Measurements from ENCODE around the gene RAB11FIP3. TPM values are rescaled to one million over a fixed set of nuclear protein-coding genes. Genes with fewer than 3 reads are reported as not detected.

RAB11FIP3 gene
- polyA plus RNA-seq, 1 donor = 127 TPM

DNA sequence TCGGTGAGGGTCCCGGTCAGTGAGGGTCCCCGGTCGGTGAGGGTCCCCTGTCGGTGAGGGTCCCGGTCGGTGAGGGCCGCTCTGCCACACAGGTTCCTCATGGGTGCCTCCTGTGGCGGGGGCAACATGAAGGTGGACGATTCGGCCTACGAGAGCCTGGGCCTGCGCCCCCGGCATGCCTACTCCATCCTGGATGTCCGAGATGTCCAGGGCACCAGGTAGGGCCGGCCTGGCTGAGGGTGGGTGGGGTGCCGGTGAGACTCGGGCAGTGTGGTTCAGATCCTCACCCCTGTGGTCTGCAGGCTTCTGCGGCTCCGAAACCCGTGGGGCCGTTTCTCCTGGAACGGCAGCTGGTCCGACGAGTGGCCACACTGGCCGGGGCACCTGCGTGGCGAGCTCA is 125.8 kb downstream of the RAB11FIP3 start:
- no peak for DNase-seq

DNA sequence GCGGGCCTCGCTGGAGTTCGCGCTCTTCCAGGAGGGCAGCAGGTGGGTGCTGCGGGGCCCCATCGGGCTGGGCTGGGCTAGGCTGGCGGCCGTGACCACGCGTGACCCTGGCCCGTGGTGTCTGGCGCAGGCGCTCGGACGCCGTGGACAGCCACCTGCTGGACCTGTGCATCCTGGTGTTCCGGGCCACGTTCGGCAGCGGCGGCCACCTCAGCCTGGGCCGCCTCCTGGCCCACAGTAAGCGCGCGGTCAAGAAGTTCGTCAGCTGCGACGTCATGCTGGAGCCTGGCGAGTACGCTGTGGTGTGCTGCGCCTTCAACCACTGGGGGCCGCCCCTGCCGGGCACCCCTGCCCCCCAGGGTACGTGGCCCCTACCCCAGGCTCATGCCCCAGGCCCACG is 126.7 kb downstream of the RAB11FIP3 start:
- DNase-seq = no peak

DNA sequence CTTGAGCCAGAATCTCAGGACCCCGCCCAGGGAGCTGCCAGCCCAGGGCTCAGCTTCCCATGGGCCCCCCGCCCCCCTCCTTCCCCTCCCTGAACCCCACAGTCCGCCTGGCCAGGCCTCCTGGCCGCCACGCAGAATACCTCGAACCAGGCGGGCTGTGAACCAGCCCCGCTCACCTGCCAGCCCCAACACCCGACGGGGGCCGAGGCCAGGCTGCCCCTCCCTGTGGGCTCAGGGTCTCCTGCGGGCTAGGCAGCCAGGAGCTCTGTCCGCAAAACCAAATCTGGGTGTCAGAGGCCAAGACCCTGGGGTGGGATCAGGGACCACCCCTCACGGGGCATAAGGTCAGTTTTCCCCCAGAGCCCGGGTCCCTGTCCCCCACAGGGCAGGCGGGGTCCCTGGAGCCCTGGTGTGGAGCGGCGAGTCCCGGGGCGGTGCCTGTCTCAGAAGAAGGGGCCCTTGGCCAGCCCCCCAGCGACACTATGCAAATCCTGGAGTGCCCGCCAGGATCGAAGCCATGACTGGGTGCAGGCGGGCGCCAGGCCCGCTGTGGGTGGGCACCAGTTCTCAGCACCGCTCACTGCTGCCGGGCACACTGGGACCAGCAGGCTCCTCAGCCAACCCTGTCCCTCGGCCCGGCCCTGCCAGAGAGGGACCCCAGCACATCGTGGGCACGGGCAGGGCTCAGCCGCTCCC is 128.3 kb downstream of the RAB11FIP3 start:
- DNase-seq = no peak

DNA sequence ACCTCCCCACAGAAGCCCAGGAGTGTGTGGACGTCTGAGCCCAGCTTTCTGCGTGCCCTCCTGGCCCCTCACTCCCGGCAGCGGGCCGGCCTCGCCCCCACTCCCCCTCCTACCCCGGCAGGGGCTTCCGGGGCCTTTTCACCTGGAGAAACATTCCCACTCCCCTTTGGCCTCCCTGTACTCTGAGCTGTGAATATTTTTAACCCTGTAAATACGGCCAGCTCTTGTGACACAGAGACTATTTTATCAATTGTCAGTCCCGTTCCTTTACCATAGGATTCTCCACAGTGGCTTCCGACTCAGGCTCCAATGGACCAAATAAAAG is 128.8 kb downstream of the RAB11FIP3 start:
- DNase-seq = no peak

DNA sequence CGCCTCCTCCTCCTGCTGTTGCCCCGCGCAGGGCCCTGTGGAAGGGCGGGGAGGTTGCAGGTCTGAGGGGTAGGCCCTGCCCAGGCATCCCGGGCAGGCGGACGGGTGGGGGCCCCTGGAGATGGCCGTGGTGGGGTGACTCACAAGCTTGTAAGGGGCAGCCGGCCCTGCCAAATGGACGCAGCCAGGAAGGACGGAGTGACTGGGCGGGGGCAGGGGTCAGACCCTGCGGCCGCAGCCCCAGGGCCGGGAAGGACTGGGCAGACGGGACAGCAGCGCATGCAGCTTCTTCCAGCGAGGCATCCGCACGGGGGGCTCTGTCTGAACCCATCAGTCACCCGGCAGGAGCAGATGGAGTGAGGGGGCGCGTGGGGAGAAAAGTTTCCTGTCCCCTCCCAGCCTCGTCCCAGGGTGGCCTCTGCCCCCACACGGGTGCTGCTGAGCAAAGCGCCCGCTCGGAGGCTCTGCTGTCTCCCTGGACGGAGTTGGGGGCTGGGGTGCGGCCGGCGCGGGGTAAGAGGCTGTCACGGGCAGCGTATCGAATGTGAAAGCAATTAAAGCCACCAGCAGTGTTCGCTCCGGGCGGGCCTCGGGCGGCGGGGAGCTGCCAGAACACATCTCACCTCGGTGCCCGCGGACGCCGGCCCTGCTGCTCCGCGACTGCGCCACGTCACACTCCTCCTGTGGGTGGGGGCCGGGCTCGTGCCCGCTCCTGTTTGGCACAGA is 129.4 kb downstream of the RAB11FIP3 start:
- DNase-seq = no peak

DNA sequence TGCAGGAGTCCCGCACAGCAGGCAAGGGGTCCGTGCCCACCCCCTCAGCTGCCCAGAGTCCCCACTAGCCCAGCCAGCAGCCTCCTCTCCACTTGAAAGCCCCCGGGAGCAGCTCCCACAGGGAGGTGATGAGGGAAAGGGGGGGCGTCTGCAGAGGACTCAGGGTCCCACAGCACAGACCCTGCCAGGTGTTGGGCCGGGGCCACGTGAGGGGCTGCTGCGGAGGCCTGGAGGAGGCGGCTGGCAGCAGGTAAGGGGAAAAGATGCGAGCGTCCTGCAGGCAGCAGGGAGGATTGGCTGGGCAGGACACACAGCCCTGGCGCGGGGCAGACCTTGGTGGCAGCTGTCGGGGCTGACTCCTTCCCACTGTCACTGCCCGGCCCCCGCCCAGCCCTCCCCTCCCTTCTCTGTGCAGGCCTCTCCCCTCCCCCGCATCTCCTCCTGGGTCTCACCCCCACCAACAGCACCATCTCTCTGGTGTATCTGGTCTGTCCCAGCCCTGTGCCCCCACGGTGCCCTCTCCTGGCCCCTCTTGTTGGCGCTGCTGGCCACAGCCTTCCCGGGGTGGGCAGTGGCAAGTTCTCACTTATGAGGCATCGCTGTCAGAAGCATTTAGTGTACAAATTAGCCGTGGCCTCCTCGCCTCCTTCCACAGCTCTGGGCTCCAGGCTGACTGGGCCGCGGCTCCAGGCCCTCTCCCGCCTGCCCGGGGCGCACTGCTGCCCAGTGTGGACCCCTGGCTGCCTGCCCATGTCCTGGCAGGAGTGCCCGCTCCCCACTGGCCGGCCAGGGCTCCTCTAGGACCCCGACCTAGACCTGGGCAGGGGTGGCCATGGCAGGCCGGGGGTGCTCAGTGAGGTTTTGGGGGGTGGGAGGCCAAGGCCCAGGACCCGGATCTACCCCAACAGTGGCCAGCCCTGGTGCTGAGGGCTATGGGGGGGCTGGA is 130.4 kb downstream of the RAB11FIP3 start:
- no peak for DNase-seq

DNA sequence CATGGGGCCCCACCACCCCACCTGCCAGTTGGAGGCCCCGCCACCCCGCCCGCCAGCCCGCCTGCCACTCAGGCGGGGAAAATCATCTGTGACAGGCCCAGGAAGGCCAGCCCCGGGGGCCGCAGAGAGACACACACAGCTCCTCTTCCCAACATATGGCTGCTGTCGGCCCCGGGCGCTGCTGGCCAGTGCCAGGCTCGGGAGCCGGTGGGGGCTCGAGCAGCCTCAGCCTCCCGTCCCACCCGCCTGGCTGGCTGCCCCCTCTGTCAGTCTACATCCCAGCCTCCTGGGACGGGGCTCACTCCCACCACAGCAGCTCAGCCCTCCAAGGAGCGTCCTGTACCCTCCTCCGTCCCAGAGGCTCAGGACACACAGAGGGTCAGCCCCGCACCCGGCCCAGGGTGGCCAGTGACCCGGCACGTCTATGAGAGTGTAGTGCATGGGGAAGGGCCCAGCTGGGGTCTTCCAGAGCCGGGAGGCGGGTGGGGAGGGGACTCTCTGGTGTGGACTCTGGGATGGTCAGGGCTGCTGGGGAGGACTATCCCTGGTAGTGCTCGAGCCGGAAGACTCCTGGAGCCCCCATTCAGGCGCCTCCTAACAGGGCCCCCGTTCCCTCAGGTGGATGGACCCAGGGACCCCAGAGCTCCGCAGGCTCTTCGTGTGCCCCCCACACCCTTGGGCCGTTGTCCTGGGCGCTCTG is 131.2 kb downstream of the RAB11FIP3 start:
- no peak for DNase-seq

DNA sequence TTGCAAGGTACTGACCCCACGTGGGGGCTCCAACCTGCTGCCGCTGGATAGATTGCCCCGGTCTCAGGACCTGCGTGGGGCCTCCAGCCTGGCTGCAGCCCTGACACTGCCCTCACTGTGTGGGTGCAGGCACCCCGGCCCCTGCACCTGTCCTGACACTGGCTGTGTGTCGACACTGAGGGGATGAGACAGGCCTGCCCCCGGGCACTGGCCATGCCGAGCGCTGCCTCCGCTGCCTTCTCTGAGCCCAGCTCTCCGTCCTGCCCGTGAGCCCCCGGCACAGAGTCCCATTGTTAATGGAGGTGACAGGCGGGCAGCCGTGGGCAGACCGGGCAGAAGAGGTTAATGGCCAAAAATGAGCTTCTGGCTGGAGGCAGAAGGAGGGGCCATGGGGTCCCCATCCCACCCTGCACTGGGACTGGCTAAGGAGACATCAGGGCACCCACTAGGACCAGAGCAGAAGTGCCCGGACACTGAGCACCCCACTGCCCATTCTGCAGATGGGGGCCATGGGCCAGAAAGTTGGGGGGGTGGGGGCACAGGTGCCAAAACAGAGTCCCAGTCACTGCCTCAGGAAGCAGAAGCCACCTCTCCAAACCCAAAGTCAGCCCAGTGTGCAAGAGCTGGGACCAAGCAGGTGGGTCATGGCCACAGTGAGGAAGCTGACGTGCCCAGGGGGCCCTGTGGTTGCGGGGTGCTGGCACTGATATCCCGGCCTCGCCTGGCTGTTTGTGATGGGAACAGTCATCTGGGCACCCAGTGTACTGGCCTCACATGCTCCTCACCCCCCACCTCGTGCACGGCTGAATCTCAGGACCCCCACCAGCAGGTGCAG is 132.2 kb downstream of the RAB11FIP3 start:
- DNase-seq = no peak

DNA sequence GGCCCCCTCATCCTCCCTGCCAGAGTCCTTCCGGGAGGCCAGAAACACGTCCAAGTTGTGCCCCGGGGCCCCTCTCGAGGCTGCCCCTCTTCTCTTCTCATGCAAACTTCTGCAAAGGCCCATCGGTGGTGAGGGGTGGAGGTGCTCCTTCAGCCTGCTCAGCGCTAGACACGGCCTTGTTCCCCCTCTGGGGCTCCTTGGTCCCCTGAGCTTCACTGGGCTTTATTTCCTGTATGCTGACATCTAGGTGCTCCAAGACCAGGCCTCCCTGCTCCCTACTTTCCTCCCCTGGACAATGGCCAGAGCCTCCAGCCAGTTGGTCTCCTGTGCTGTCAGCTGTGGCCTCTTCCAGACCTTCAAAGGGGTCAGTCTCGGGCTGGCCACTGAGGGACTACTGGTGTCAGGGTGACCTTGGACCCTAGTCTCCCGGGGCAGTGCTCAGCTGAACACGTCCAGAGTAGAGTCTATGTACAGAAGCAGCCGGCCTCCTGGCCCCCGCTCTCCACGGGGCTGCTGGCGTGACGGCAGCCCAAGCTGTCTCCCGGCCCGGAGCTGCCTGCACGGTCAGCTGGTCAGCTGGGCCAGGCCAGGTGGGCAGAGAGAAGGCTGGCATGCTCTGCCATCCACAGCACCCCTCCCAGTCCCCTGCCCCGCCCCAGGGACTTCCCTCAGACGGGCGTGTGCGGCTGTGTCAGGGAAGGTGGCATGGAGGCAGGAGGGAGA is 133.0 kb downstream of the RAB11FIP3 start:
- DNase-seq = no peak

DNA sequence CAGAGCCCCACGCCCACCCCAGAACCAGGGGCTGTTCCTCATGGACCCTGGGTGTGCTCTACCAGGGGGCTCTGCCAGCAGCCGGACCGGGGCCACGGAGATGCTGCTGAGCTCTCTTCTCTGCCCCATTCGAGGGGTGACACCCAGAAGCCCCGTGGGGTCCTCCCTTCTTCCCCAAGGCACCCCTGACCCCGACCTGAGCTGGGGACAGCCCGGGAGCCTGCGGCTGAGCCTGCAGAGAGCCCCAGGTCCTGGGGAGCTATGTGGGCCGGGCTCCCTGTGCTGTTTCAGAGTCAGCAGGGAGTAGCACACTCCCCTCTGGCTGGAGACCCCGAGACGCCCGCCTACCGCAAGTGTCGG is 133.6 kb downstream of the RAB11FIP3 start:
- no peak for DNase-seq

DNA sequence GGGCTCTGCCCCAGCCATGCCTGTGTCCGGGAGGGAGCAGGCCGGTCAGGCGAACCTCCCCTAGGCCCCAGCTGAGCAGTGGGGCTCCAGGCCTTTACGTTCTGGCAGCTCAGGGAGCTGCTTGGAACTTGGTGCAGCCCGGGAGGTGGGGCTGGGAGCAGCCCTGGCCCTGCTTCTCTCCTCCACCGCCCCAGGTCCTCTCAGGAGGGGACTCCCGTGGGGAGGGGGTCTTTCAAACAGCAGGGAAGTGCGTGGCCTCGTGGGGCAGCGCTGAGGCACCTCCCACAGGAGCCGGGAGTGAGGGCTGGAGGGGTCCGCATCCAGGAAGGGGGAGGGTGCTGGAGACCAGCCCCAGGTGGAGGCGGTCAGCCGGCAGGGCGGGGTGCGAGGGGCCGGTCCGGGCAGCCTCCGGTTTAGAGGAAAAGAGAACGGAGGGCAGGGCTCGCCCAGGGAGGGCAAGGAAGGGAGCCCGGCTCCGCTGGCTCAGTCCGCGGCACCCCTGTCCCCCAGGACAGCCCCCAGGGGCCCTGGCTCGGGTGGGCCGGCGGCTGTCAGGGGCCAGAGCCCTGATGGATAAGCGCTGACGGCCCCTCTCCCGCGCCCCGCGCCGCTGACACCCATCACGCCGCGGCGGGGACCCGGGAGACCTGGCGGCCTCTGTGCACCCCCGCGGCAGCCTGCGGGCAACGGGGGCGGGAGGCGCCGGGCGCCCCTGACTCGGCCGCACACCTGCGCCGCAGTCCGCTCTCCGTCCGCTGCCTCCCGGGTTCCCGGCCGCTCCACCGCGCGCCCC is 134.2 kb downstream of the RAB11FIP3 start:
- no peak for DNase-seq

DNA sequence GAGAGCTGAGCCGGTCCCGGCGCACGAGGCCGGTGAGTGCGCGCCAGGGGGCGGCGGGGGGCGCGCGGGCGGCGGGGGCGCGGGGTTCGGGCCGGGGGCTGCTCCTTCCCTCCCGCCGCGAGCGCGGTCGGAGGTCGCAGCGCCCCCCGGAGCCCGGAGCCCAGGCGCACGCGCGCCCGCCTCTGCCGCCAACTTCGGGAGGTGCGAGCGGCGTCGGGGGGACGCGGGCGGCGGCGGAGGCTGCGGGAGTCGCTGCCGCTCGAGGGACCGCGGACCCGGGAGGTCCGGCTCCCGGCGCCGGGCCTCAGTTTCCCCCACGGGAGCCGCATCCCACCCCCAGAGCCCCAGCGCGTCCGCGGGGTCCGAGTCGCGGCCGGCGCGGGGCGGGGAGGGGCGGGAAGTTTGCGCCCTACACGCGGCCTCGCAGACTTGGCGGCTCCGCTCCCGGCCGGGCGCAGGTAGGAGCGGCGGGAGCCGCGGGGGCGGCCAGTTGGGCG is 134.8 kb downstream of the RAB11FIP3 start, which contains the start of gene PRR35:
PRR35 (plus strand) TSS at position 191 of the 497 bp plus-strand sequence. CDS start 2,901 bp downstream, outside the sequence.
- DNase-seq = no peak

DNA sequence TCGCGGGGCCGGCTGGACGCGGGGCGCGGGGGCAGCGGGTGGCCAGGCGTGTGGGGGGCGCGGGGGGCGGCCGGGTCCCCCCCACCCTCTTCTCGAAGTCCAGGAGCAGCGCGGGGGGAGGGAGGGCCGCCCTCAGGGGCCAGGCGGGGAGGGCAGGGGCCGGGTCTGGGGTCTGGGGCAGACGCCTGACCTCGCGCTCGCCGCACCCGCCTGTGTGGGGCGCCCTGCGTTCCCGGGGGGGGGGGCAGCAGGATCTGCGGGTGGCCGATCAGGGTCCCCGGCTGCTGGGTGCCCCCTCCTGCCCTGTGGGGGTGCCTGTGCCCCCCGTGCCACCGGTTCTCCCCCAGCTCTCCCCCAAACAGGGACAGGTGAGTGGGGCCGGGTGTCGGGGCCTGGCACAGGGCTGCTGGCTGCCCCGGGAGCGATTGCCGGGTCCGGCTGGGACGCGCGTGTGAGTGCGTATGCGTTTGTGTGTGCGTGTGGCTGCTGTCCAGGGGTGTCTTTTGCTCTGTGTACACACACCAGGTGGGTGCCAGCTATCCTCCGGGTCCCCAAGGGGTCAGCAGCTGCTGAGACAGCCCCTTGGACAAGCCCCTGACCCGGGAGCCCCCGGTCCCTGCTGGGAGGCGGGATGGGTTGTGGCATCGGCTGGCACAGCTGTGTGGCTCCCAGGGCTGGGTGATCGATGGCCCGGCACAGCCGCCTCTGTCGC is 135.4 kb downstream of the RAB11FIP3 start:
- no peak for DNase-seq

DNA sequence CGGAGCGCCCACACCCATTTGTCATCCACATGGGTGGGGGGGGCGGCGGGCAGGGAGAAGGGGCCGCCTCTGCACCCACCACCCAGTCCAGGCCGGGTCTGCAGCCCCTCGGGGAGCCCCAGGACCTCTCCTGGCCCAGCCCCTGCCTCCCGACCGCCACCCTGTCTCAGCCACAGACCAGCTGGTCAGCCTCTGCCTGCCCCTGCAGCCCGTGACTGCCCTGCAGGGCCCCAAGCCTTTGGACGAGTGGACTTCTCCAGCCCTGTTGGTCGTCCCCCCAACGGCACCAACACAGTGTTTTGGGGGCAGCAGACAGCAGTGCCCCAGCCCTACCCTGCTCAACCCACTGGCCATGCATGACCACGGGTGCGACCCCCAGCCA is 136.0 kb downstream of the RAB11FIP3 start:
- DNase-seq = no peak

DNA sequence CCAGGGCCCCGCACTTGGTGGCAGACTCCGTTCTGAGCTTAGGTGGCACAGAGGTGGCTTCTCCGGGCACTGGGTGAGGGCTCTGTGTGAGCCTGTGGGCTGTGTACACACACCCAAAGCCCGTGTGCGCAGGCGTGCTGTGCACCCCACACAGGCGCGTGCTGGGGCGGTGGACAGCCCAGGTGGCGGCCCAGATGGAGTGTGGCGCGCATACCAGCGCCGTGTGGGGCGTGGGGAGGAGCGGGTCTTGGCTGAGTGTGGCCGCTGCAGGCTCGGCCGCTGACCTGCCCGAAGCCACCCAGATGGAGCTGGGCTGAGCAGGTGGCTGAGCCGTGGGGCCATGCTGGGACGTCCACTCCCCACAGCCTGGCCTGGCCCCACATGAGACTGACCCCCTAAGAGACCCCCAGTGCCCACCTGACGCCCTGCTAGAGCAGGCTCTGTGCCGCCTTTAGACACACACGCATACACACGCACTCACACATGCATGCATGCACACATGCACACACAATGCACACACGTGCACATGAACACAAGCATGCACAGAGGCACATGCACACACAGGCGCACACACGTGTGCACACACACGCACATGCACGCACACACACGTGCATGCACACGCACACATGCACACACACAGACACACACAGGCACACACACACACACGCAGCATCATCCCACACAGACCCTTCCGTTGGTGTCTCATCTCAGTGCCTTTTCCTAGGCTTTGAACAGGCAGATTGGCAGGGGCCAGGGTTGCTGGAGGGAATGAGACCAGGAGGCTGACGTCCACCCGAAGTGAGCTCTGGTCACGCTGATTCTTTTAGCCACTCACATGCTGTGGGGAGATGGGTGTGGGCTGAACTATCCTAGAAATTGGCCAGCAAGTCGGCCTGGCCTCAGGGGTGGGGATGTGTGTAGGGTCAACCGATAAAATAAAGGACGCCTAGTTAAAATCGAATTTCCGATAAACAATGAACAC is 136.8 kb downstream of the RAB11FIP3 start:
- no peak for DNase-seq

DNA sequence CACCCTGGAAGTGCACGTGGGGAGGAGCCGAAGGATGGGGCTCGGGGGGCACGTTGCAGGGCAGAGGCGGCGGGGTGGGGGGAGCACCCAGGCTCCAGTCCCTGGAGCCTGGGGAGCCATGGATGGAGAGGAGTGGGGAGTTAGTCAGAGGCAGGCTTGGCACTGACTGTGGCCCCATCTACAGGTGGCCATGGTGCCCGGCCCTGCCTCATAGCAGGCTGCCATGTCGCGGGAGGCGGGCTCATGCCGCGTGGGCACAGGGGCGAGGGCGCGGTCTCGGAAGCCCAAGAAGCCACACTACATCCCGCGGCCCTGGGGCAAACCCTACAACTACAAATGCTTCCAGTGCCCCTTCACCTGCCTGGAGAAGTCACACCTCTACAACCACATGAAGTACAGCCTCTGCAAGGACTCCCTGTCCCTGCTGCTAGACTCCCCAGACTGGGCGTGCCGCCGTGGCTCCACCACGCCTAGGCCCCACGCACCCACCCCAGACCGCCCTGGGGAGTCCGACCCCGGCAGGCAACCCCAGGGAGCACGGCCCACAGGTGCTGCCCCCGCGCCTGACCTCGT is 137.7 kb downstream of the RAB11FIP3 start:
- no peak for DNase-seq

Data from left kidney (tissue), 2 donors.